HepG2 (cell line): Measurements from ENCODE around the gene CTAGE6.
"Not testable (repeated sequence)": the region's sequence is repeated elsewhere in the genome, so short reads cannot be mapped to it uniquely, and the experiment has no call there.

Source experiments
- ARHGAP35 ChIP-seq: sonication (generic); formaldehyde crosslinking; IDR thresholded peaks from 2 replicates; pipeline ENCODE4 v1.9.0; 2022; ENCODE audit warnings: mild to moderate bottlenecking, inconsistent platforms, moderate library complexity, missing genetic modification reagents, borderline replicate concordance
- ATF4 ChIP-seq, 2 experiments: fragments of 450-650 bp in 1 of 2; sonication (generic) in 1 of 2; formaldehyde crosslinking; IDR thresholded peaks; 2 replicates each; pipeline versions ENCODE4 v1.5.0 to v1.8.0; 2020 to 2022; ENCODE audit warnings: mild to moderate bottlenecking in 1 of 2, missing genetic modification reagents in 1 of 2
- CBX2 ChIP-seq, 2 experiments: fragments of 200-600 bp in 1 of 2; sonication (generic); formaldehyde crosslinking in 1 of 2; IDR thresholded peaks; 2 replicates each; pipeline versions ENCODE4 v1.7.0 to v1.8.1; 2018 to 2022; ENCODE audit warnings: low read depth in 2 of 2, low read length in 1 of 2, mild to moderate bottlenecking in 1 of 2, missing genetic modification reagents in 1 of 2
- MXI1 ChIP-seq: IDR thresholded peaks from 3 replicates; pipeline ENCODE4 v1.6.1; 2012; ENCODE audit warnings: low read depth, low read length, inconsistent platforms, borderline replicate concordance
- POLR2A ChIP-seq, 2 experiments: IDR thresholded peaks; 2 replicates each; pipeline ENCODE4 v1.6.1; 2011; ENCODE audit warnings: low read depth in 2 of 2, low read length in 2 of 2, mild to moderate bottlenecking in 1 of 2, moderate library complexity in 1 of 2; ENCODE audit not compliant: insufficient read depth in 1 of 2
- SRSF9 ChIP-seq: fragments of 200-400 bp; formaldehyde crosslinking; IDR thresholded peaks from 2 replicates; pipeline ENCODE4 v1.6.1; 2018; ENCODE audit warnings: borderline replicate concordance, mild to moderate bottlenecking, low read depth, low read length; ENCODE audit not compliant: insufficient read depth, poor library complexity, severe bottlenecking
- ZNF224 ChIP-seq: sonication (generic); formaldehyde crosslinking; IDR thresholded peaks from 2 replicates; pipeline ENCODE4 v1.5.0; 2020; ENCODE audit warnings: mild to moderate bottlenecking, missing genetic modification reagents
- ZNF281 ChIP-seq: sonication (generic); formaldehyde crosslinking; IDR thresholded peaks from 2 replicates; pipeline ENCODE4 v1.4.0; 2020; ENCODE audit warnings: missing genetic modification reagents, borderline replicate concordance
- TF ChIP-seq, protein P1 (sequence below): sonication (generic); formaldehyde crosslinking; IDR thresholded peaks from 2 replicates; pipeline ENCODE4 v1.5.0; 2020; ENCODE audit warnings: missing genetic modification reagents
- TF ChIP-seq, protein P2 (sequence below): sonication (generic); formaldehyde crosslinking; IDR thresholded peaks from 2 replicates; pipeline ENCODE4 v1.5.0; 2020; ENCODE audit warnings: mild to moderate bottlenecking, missing genetic modification reagents, moderate library complexity
- TF ChIP-seq, protein P3 (sequence below): sonication (generic); formaldehyde crosslinking; IDR thresholded peaks from 2 replicates; pipeline ENCODE4 v1.4.0; 2020; ENCODE audit warnings: missing genetic modification reagents

DNA sequence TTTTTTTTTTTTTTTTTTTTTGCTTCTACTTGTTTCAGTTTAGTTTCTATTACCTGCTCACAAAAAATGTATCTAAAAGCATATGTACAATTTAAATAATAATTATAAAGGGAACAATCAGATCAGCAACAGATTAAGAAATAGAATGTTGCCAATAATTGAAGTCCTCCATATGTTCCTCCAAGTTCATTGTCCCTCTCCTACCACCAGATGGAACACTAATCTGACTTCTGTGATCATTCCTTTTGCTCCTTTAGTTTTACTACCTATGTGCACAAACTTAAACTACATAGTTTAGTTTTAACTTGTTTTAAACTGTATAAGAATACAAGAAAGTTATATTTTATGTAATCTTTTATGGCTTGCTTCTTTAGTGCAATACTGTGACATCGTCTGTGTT, 5.6 kb upstream of the CTAGE6 start:
- TF ChIP-seq, protein P1, sequence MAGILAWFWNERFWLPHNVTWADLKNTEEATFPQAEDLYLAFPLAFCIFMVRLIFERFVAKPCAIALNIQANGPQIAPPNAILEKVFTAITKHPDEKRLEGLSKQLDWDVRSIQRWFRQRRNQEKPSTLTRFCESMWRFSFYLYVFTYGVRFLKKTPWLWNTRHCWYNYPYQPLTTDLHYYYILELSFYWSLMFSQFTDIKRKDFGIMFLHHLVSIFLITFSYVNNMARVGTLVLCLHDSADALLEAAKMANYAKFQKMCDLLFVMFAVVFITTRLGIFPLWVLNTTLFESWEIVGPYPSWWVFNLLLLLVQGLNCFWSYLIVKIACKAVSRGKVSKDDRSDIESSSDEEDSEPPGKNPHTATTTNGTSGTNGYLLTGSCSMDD (CRISPR knock-in tag), result not testable (repeated sequence)
- TF ChIP-seq, protein P2, sequence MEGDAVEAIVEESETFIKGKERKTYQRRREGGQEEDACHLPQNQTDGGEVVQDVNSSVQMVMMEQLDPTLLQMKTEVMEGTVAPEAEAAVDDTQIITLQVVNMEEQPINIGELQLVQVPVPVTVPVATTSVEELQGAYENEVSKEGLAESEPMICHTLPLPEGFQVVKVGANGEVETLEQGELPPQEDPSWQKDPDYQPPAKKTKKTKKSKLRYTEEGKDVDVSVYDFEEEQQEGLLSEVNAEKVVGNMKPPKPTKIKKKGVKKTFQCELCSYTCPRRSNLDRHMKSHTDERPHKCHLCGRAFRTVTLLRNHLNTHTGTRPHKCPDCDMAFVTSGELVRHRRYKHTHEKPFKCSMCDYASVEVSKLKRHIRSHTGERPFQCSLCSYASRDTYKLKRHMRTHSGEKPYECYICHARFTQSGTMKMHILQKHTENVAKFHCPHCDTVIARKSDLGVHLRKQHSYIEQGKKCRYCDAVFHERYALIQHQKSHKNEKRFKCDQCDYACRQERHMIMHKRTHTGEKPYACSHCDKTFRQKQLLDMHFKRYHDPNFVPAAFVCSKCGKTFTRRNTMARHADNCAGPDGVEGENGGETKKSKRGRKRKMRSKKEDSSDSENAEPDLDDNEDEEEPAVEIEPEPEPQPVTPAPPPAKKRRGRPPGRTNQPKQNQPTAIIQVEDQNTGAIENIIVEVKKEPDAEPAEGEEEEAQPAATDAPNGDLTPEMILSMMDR (CRISPR knock-in tag), result not testable (repeated sequence)
- not testable (repeated sequence) for TF ChIP-seq MXI1; CBX2 (IDR thresholded peaks at IDR 0.05; ENCODE audit: low read depth, low read length); CBX2 (CRISPR knock-in tag; IDR thresholded peaks at IDR 0.05; ENCODE audit: low read depth); SRSF9; ZNF224 (CRISPR knock-in tag); ZNF281 (CRISPR knock-in tag); ATF4 (CRISPR knock-in tag; IDR thresholded peaks at IDR 0.05); ARHGAP35; POLR2A (IDR thresholded peaks at IDR 0.05; ENCODE audit: insufficient read depth in 1 of 2, low read depth in 2 of 2, low read length in 2 of 2)
- TF ChIP-seq, protein P3, sequence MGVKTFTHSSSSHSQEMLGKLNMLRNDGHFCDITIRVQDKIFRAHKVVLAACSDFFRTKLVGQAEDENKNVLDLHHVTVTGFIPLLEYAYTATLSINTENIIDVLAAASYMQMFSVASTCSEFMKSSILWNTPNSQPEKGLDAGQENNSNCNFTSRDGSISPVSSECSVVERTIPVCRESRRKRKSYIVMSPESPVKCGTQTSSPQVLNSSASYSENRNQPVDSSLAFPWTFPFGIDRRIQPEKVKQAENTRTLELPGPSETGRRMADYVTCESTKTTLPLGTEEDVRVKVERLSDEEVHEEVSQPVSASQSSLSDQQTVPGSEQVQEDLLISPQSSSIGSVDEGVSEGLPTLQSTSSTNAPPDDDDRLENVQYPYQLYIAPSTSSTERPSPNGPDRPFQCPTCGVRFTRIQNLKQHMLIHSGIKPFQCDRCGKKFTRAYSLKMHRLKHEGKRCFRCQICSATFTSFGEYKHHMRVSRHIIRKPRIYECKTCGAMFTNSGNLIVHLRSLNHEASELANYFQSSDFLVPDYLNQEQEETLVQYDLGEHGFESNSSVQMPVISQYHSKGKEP, result not testable (repeated sequence)
